ENCODE measurements around the gene SHH. TPM values are rescaled to one million over a fixed set of nuclear protein-coding genes. Genes with fewer than 3 reads are reported as not detected.
A peak's percentile ranks its signal among the peaks of the same experiment; 100 is the strongest.

Gene SHH
- polyA plus RNA-seq, 4 donors = 0.27 to 8.3 (median 1.3) TPM

GRCh38 chr7:155813546-155814315 lies 1.5 kb upstream of the SHH start:
- DNase-seq (no peak), FAIRE-seq (no peak)
- Histone ChIP-seq H3K4me3 (ENCODE audit: low read depth in 1 of 3, low read length in 3 of 3) (no peak overlapping the region), H3K27me3 (ENCODE audit: control insufficient read depth in 3 of 3, insufficient read depth in 3 of 3, low read length in 3 of 3) (peaks cover 7 to 49% (median 29%) of the 10 kb centered on the region in 3 donors), H3K27ac (ENCODE audit: low read depth in 1 of 3, low read length in 2 of 3) (no peak overlapping the region), H3K36me3 (ENCODE audit: control insufficient read depth in 3 of 3, insufficient read depth in 2 of 3, low read depth in 1 of 3, low read length in 3 of 3) (no peaks in the 10 kb centered on the region), H3K4me1 (ENCODE audit: control insufficient read depth in 3 of 3, insufficient read depth in 2 of 3, low read depth in 1 of 3, low read length in 2 of 3) (peaks cover 0 to 32% (median 2%) of the 10 kb centered on the region in 3 donors), H3K9me3 (ENCODE audit: control insufficient read depth in 2 of 2, insufficient read depth in 1 of 2, low read depth in 1 of 2, low read length in 1 of 2) (no peaks in the 10 kb centered on the region)
- 33 to 69% (median 42%) methylated on average over 19 of the region's 19 CpGs for WGBS, 3 donors

GRCh38 chr7:155813125-155813524 lies 862 bp upstream of the SHH start:
- H3K4me1 ChIP-seq (ENCODE audit: control insufficient read depth in 3 of 3, insufficient read depth in 2 of 3, low read depth in 1 of 3, low read length in 2 of 3) = peaks cover 0 to 32% (median 2%) of the 10 kb centered on the region in 3 donors
- H3K36me3 ChIP-seq (ENCODE audit: control insufficient read depth in 3 of 3, insufficient read depth in 2 of 3, low read depth in 1 of 3, low read length in 3 of 3) = no peaks in the 10 kb centered on the region
- peaks cover 7 to 51% (median 34%) of the 10 kb centered on the region in 3 donors for H3K27me3 ChIP-seq (ENCODE audit: control insufficient read depth in 3 of 3, insufficient read depth in 3 of 3, low read length in 3 of 3)
- DNase-seq = peak in 1 of 2 donors; percentile 39
- WGBS, 3 donors = 5 to 10% (median 9%) methylated on average over 8 of the region's 8 CpGs
- no peak overlapping the region for H3K27ac ChIP-seq (ENCODE audit: low read depth in 1 of 3, low read length in 2 of 3)
- FAIRE-seq = no peak
- H3K4me3 ChIP-seq (ENCODE audit: low read depth in 1 of 3, low read length in 3 of 3) = no peak overlapping the region
- H3K9me3 ChIP-seq (ENCODE audit: control insufficient read depth in 2 of 2, insufficient read depth in 1 of 2, low read depth in 1 of 2, low read length in 1 of 2) = no peaks in the 10 kb centered on the region

GRCh38 chr7:155811560-155811894 lies 736 bp downstream of the SHH start:
- no peak for FAIRE-seq
- Histone ChIP-seq H3K4me3 (ENCODE audit: low read depth in 1 of 3, low read length in 3 of 3) (peak overlapping the region in 1 of 3 donors; percentile 45), H3K9me3 (ENCODE audit: control insufficient read depth in 2 of 2, insufficient read depth in 1 of 2, low read depth in 1 of 2, low read length in 1 of 2) (no peaks in the 10 kb centered on the region), H3K36me3 (ENCODE audit: control insufficient read depth in 3 of 3, insufficient read depth in 2 of 3, low read depth in 1 of 3, low read length in 3 of 3) (no peaks in the 10 kb centered on the region), H3K27me3 (ENCODE audit: control insufficient read depth in 3 of 3, insufficient read depth in 3 of 3, low read length in 3 of 3) (peaks cover 7 to 63% (median 37%) of the 10 kb centered on the region in 3 donors), H3K27ac (ENCODE audit: low read depth in 1 of 3, low read length in 2 of 3) (no peak overlapping the region), H3K4me1 (ENCODE audit: control insufficient read depth in 3 of 3, insufficient read depth in 2 of 3, low read depth in 1 of 3, low read length in 2 of 3) (peaks cover 0 to 47% (median 2%) of the 10 kb centered on the region in 3 donors)
- WGBS, 3 donors = 1 to 5% (median 2%) methylated on average over 12 to 13 of the region's 13 CpGs
- DNase-seq = peak; percentile 36 to 58

DNA sequence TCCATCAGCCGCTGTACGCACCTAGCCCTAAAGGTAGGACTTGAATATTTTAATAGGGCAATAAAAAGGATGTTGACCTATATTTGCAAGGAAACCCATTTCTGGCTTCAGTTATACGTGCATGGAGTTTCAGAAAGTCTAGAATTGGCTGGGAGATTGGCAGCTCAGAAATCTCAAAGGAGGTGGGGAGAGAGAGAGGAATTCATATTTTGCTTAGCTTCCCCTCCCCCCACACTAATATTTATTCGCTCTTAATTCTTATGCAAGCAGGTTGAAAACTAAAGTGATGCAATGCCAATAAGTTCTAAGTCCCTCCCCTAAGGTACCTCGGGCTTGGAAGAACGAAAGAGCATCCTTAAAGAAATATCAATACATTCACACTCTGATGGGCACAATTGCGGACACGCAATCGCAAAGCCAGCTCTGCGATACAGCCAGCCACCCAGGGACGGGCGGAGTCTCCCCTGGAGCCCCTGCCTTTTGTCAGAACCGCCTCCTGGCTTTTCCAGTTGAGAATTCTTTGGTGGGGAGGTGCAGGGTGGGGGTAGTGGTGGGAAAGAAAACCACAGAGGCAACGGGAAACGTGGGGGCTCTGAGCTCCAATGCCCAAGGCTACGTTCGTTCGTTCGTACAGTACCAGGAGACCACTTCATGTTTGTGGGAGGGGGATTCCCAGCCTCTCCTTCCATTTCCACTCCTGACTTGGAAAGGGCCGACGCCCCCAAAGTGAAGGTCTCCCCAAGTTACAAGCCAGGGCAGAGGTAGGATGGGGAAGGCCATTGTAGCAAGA lies 1.3 kb downstream of the SHH start:
- peaks cover 0 to 3% (median 0%) of the 10 kb centered on the region in 3 donors for H3K36me3 ChIP-seq (ENCODE audit: control insufficient read depth in 3 of 3, insufficient read depth in 2 of 3, low read depth in 1 of 3, low read length in 3 of 3)
- peaks cover 7 to 67% (median 40%) of the 10 kb centered on the region in 3 donors for H3K27me3 ChIP-seq (ENCODE audit: control insufficient read depth in 3 of 3, insufficient read depth in 3 of 3, low read length in 3 of 3)
- 5 to 8% (median 7%) methylated on average over 21 of the region's 21 CpGs for WGBS, 3 donors
- no peaks in the 10 kb centered on the region for H3K9me3 ChIP-seq (ENCODE audit: control insufficient read depth in 2 of 2, insufficient read depth in 1 of 2, low read depth in 1 of 2, low read length in 1 of 2)
- peaks cover 0 to 47% (median 2%) of the 10 kb centered on the region in 3 donors for H3K4me1 ChIP-seq (ENCODE audit: control insufficient read depth in 3 of 3, insufficient read depth in 2 of 3, low read depth in 1 of 3, low read length in 2 of 3)
- DNase-seq (peak in 1 of 2 donors; percentile 39), FAIRE-seq (no peak)
- H3K27ac ChIP-seq (ENCODE audit: low read depth in 1 of 3, low read length in 2 of 3) = no peak overlapping the region
- H3K4me3 ChIP-seq (ENCODE audit: low read depth in 1 of 3, low read length in 3 of 3) = peak overlapping the region in 1 of 3 donors; percentile 52

DNA sequence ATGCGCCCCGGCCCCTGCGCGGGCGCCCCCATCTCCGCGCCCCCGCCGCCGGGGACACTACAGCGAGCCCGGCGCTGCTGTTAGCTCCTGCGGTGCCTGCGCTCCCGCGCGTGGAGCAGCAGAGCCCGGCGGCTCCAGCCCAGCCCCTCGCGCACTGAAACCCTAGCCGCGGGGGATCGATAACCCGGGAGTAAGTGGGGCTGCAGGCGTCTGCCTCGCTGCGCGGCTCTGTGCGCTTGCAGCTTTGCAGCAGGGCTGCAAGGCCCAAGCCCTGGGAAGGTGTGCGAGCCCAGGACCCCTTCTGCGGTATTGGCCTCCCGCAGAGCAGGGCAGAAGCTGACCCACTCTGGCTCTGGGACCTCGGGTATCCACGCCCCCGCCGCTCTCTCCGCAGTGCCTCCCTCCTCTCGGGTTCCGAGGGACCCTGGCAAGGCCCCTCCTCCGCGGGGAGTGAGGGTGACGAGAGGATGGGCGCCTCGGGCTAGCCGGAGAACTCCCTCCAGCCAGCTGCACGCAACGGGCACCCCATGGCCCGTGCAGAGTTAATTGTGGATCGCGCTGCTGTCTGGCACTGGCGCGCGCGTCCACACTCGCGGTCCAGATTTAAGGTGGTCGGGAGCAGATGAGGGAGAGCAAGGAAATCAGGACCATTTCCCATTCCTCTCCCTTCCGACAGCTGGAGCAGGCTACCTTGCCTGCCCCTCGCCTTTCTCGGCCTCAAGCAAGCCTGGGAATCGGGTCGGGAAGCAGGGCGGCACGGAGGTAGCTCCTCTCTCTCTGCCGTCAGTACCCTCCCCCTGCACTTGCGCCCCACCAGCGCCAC lies 2.1 kb downstream of the SHH start:
- 1 to 2% (median 2%) methylated on average over 56 to 69 of the region's 69 CpGs for WGBS, 3 donors
- no peaks in the 10 kb centered on the region for H3K9me3 ChIP-seq (ENCODE audit: control insufficient read depth in 2 of 2, insufficient read depth in 1 of 2, low read depth in 1 of 2, low read length in 1 of 2)
- H3K27ac ChIP-seq (ENCODE audit: low read depth in 1 of 3, low read length in 2 of 3) = no peak overlapping the region
- peak overlapping the region; percentile 17 to 52 (median 32) for H3K4me3 ChIP-seq (ENCODE audit: low read depth in 1 of 3, low read length in 3 of 3)
- peaks cover 7 to 71% (median 44%) of the 10 kb centered on the region in 3 donors for H3K27me3 ChIP-seq (ENCODE audit: control insufficient read depth in 3 of 3, insufficient read depth in 3 of 3, low read length in 3 of 3)
- peaks cover 0 to 6% (median 0%) of the 10 kb centered on the region in 3 donors for H3K36me3 ChIP-seq (ENCODE audit: control insufficient read depth in 3 of 3, insufficient read depth in 2 of 3, low read depth in 1 of 3, low read length in 3 of 3)
- peaks cover 0 to 47% (median 0%) of the 10 kb centered on the region in 3 donors for H3K4me1 ChIP-seq (ENCODE audit: control insufficient read depth in 3 of 3, insufficient read depth in 2 of 3, low read depth in 1 of 3, low read length in 2 of 3)
- no peak for FAIRE-seq
- DNase-seq = peak in 1 of 2 donors; percentile 56

DNA sequence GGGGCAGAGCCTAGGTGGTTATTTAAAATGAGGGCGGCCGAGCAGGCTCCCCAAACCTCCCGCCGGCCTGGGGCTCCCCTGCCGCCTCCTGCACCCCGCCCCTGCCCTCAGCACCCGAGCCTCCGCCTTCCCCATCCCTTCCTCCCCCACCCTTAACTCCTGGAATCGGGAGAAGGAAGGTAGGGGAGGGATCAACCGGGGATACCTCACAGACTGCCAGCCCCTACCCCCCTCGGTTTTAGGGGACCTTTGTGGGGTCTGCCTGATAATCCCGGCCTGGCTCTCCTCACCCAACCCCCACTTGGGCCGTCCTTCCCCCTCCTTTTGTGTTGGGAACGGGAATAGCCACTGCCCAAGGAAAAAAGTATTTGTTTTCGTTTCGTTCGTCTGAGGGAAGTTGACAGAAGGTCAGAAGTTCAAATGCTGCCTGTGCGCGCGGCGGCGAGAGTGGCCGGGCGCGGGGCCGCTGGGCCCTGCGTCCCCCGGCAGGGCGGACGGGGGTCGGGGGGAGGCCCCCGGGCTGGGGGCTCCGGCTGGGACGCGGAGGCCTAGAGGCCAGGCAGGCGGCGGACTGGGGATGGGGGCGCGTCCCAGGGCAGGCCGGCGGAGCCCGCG lies 2.8 kb downstream of the SHH start:
- H3K9me3 ChIP-seq (ENCODE audit: control insufficient read depth in 2 of 2, insufficient read depth in 1 of 2, low read depth in 1 of 2, low read length in 1 of 2) = no peaks in the 10 kb centered on the region
- peaks cover 7 to 73% (median 43%) of the 10 kb centered on the region in 3 donors for H3K27me3 ChIP-seq (ENCODE audit: control insufficient read depth in 3 of 3, insufficient read depth in 3 of 3, low read length in 3 of 3)
- peak overlapping the region in 2 of 3 donors; percentile 71 to 99 for H3K27ac ChIP-seq (ENCODE audit: low read depth in 1 of 3, low read length in 2 of 3)
- peak overlapping the region in 2 of 3 donors; percentile 32 to 58 for H3K4me3 ChIP-seq (ENCODE audit: low read depth in 1 of 3, low read length in 3 of 3)
- DNase-seq = peak in 1 of 2 donors; percentile 71
- H3K36me3 ChIP-seq (ENCODE audit: control insufficient read depth in 3 of 3, insufficient read depth in 2 of 3, low read depth in 1 of 3, low read length in 3 of 3) = peaks cover 0 to 6% (median 0%) of the 10 kb centered on the region in 3 donors
- WGBS, 3 donors = 0 to 2% (median 2%) methylated on average over 28 to 43 of the region's 43 CpGs
- peaks cover 0 to 50% (median 0%) of the 10 kb centered on the region in 3 donors for H3K4me1 ChIP-seq (ENCODE audit: control insufficient read depth in 3 of 3, insufficient read depth in 2 of 3, low read depth in 1 of 3, low read length in 2 of 3)
- FAIRE-seq = no peak

DNA sequence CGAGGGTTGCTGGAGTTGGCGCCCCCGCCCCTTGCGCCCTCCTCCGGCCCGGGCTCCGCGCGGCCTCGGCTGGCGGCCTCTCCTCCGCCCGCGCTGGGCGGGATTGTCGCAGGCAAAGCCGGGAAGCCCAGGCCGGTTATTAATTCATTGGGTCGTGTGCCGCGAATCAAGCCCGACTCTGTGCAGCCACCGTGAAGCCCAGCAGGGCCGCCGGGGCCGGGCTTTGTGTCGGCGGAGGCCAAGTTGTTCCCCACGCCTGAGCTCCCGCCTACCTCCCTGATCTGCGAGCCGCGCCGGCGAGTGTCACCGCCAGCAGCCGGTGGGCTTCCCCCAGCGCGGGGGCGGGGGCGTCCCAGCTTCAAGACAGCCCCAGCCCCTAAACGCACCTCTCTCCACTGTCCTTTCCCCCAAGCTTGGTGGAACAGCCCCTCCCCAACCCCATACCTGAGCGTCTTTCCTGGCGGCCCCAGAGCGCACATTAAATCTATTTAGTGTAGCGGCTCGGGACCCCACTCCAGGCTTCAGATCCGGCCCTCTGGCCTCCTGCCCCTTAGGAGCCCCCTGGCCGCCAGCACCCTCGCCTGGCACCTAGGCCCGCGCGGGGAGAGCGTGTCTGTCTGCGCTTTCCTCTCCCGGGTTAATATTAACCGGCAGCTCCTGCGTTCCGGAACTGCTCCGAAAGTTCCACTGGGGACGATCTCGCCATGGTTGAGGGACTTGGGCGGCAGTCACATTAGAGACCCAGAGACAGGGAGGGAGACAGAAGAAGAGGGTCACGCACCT lies 3.5 kb downstream of the SHH start:
- H3K4me1 ChIP-seq (ENCODE audit: control insufficient read depth in 3 of 3, insufficient read depth in 2 of 3, low read depth in 1 of 3, low read length in 2 of 3) = peaks cover 0 to 51% (median 0%) of the 10 kb centered on the region in 3 donors
- no peak for FAIRE-seq

More for the DNA sequence above, 3.5 kb downstream of the SHH start:
- DNase-seq = peak; percentile 71 to 91
- Histone ChIP-seq H3K27ac (ENCODE audit: low read depth in 1 of 3, low read length in 2 of 3) (peak overlapping the region in 2 of 3 donors; percentile 71 to 99), H3K36me3 (ENCODE audit: control insufficient read depth in 3 of 3, insufficient read depth in 2 of 3, low read depth in 1 of 3, low read length in 3 of 3) (peaks cover 0 to 6% (median 0%) of the 10 kb centered on the region in 3 donors), H3K9me3 (ENCODE audit: control insufficient read depth in 2 of 2, insufficient read depth in 1 of 2, low read depth in 1 of 2, low read length in 1 of 2) (no peaks in the 10 kb centered on the region), H3K27me3 (ENCODE audit: control insufficient read depth in 3 of 3, insufficient read depth in 3 of 3, low read length in 3 of 3) (peaks cover 7 to 71% (median 41%) of the 10 kb centered on the region in 3 donors), H3K4me3 (ENCODE audit: low read depth in 1 of 3, low read length in 3 of 3) (peak overlapping the region; percentile 26 to 58 (median 32))
- WGBS, 3 donors = 0 to 2% (median 1%) methylated on average over 35 to 64 of the region's 64 CpGs
